ENCODE measurements around the gene ABCC1.

DNA sequence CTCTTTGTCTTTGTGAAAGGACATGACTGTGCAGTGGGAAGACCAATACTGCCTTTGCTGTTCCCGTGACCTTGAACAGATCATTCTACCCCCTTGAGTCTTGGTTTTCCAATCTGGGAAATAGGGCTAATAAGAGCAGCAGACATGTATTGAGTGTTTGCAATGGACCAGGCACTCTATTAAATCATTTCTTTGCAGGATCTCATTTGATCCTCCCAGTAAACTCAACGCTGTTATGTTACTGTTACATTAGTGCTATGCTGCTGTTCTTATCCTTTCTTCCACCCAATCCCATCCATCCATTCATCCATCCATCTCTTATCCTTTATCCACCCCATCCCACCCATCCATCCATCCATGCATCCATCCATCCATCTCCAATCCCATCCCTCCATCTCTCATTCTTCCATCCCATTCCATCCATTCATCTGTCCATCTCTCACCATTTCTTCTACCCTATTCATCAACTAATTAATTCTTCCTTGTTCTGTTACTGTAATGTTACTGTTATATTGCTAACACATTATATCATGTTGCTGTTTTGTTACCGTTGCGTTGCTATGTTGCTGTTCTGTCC is 208.8 kb downstream of the ABCC1 start:
- TF ChIP-seq, protein P1, sequence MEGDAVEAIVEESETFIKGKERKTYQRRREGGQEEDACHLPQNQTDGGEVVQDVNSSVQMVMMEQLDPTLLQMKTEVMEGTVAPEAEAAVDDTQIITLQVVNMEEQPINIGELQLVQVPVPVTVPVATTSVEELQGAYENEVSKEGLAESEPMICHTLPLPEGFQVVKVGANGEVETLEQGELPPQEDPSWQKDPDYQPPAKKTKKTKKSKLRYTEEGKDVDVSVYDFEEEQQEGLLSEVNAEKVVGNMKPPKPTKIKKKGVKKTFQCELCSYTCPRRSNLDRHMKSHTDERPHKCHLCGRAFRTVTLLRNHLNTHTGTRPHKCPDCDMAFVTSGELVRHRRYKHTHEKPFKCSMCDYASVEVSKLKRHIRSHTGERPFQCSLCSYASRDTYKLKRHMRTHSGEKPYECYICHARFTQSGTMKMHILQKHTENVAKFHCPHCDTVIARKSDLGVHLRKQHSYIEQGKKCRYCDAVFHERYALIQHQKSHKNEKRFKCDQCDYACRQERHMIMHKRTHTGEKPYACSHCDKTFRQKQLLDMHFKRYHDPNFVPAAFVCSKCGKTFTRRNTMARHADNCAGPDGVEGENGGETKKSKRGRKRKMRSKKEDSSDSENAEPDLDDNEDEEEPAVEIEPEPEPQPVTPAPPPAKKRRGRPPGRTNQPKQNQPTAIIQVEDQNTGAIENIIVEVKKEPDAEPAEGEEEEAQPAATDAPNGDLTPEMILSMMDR (conservative IDR thresholded peaks at IDR 0.05; ENCODE audit: low read length) = no peak
- TF ChIP-seq EZH2phosphoT487 (IDR thresholded peaks at IDR 0.05; ENCODE audit: borderline replicate concordance) = no peak

Data from Loucy (cell line).